ENCODE results near the gene RANBP1. TPM values are rescaled to one million over a fixed set of nuclear protein-coding genes. Genes with fewer than 3 reads are reported as not detected.

Gene RANBP1
- total RNA-seq, 1 experiment from 2014 or later, result 522 TPM

DNA sequence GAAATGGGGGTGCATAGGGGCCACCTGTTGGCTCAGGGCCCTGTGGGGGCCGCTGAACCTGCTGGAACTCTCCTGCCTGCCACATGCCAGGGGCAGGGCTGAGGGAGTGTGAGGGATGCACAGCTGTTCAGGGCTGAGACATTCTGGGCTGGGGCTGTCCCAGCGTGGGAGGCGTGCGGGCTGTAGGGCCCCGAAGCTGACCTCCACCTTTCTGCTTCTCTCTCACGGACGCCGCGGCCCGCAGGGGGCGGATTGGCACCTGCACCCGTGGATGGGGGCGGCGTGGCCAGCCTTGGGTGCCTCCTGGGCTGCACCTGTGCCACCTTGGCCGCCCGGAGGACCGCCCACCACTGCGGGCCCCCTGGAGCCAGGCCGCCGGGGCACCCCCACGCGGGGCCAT is 30.9 kb downstream of the RANBP1 start:
- no peak overlapping the region for H2BK15ac ChIP-seq (ENCODE audit: low read depth, low read length)
- H4K20me1 ChIP-seq (ENCODE audit: control insufficient read depth, insufficient read depth, insufficient read length), result no peaks in the 10 kb centered on the region
- H4K8ac ChIP-seq (replicated peaks; ENCODE audit: insufficient read length, low read depth, low read length), result no peak overlapping the region
- no peak overlapping the region for H2BK5ac ChIP-seq (ENCODE audit: insufficient read length, low read length)
- no peak overlapping the region for H2AK5ac ChIP-seq (ENCODE audit: insufficient read length, low read length)
- no peaks in the 10 kb centered on the region for H3K4me1 Mint-ChIP-seq
- H3K4me1 ChIP-seq (ENCODE audit: insufficient read depth, low read length), result no peaks in the 10 kb centered on the region
- no peak for DNase-seq
- no peak overlapping the region for H3T11ph ChIP-seq (ENCODE audit: low read length)
- H3K9ac ChIP-seq (ENCODE audit: extremely low read depth, insufficient read length, low read length), result no peak overlapping the region
- H3K36me3 Mint-ChIP-seq (ENCODE audit: insufficient read depth in 1 of 3, low read depth in 3 of 3), result no peaks in the 10 kb centered on the region; a peak in 1 of 7 replicates
- no CpG with 5 or more reads among the region's 22 CpGs for WGBS (ENCODE audit: extremely low coverage, insufficient read length, low lambda C conversion rate)
- H3K4me3 Mint-ChIP-seq, result no peak overlapping the region
- H3K9me3 ChIP-seq (ENCODE audit: control insufficient read depth, low read depth, low read length), result no peaks in the 10 kb centered on the region
- no peak overlapping the region for H2AFZ ChIP-seq (ENCODE audit: low read length)
- no peak overlapping the region for H2BK12ac ChIP-seq (ENCODE audit: insufficient read length, low read depth, low read length)
- no peak overlapping the region for H3K23ac ChIP-seq (ENCODE audit: insufficient read length, low read depth, low read length)
- no peak overlapping the region for H3K18ac ChIP-seq (ENCODE audit: insufficient read length, low read depth, low read length)
- H2BK120ac ChIP-seq (ENCODE audit: low read depth, low read length, poor library complexity, severe bottlenecking), result no peak overlapping the region
- H2BK20ac ChIP-seq (ENCODE audit: low read depth, low read length, poor library complexity, severe bottlenecking), result no peak overlapping the region
- TF ChIP-seq, protein P1, sequence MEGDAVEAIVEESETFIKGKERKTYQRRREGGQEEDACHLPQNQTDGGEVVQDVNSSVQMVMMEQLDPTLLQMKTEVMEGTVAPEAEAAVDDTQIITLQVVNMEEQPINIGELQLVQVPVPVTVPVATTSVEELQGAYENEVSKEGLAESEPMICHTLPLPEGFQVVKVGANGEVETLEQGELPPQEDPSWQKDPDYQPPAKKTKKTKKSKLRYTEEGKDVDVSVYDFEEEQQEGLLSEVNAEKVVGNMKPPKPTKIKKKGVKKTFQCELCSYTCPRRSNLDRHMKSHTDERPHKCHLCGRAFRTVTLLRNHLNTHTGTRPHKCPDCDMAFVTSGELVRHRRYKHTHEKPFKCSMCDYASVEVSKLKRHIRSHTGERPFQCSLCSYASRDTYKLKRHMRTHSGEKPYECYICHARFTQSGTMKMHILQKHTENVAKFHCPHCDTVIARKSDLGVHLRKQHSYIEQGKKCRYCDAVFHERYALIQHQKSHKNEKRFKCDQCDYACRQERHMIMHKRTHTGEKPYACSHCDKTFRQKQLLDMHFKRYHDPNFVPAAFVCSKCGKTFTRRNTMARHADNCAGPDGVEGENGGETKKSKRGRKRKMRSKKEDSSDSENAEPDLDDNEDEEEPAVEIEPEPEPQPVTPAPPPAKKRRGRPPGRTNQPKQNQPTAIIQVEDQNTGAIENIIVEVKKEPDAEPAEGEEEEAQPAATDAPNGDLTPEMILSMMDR (conservative IDR thresholded peaks at IDR 0.05), result no peak
- no peak overlapping the region for H4K5ac ChIP-seq (ENCODE audit: insufficient read length, low read depth, low read length)
- H3K27ac ChIP-seq (ENCODE audit: insufficient read length, low read depth, low read length), result no peak overlapping the region
- no peak overlapping the region for H3K4ac ChIP-seq (ENCODE audit: low read depth, low read length)
- no peaks in the 10 kb centered on the region for H3K27me3 ChIP-seq (ENCODE audit: insufficient read depth, low read length)
- H3K79me1 ChIP-seq (ENCODE audit: insufficient read depth, low read depth, low read length, poor library complexity, severe bottlenecking), result no peaks in the 10 kb centered on the region
- H3K23me2 ChIP-seq (ENCODE audit: insufficient read length, low read depth, low read length, poor library complexity, severe bottlenecking), result no peaks in the 10 kb centered on the region
- peak overlapping the region in 2 of 3 experiments; percentile 65 to 81; a peak in 2 of 7 replicates for H3K27ac Mint-ChIP-seq
- no peak overlapping the region for H3K14ac ChIP-seq (ENCODE audit: insufficient read depth, low read length)
- H3K9me3 Mint-ChIP-seq, result no peaks in the 10 kb centered on the region; a peak in 1 of 5 replicates
- no peak overlapping the region for H3K56ac ChIP-seq (ENCODE audit: insufficient read length, low read depth, low read length)
- H3K4me2 ChIP-seq (ENCODE audit: insufficient read depth, insufficient read length, low read length), result no peak overlapping the region
- no peaks in the 10 kb centered on the region for H3K27me3 Mint-ChIP-seq (ENCODE audit: low read depth)
- H4K91ac ChIP-seq (ENCODE audit: insufficient read length, low read depth, low read length), result no peak overlapping the region
- no peaks in the 10 kb centered on the region for H3K79me2 ChIP-seq (ENCODE audit: insufficient read depth, low read length)

All from H9 (cell line).